HG02642 (cell line): ENCODE results near the gene TTC28.
"Not testable (repeated sequence)": the region's sequence is repeated elsewhere in the genome, so short reads cannot be mapped to it uniquely, and the experiment has no call there.

Source experiments
- ATAC-seq: cut with Tn5 transposase; IDR thresholded peaks from one replicate; pipeline ENCODE4 v1.9.1; 2021; ENCODE audit warnings: mild to moderate bottlenecking; ENCODE audit not compliant: unreplicated experiment, poor library complexity

TTC28 gene

DNA sequence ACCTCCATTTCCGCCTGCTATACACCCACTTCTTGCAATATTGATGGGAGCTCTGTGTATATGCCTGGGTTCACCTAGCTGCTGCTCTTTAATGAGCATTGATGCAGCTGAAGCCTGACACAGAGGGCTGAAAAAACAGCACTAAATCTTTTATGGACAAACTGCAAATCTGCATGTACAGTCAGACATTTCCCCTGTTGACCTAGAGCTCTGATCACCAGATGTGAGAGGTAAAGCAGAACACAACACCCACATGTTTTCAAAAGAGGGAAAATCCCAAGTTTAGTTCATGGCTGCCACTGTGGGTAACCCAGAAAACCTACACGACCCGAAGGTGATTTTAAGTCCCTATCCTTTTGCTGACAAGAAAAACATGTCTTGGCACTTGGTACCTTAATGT is 457.6 kb downstream of the TTC28 start:
- ATAC-seq: no peak

- no peak for ATAC-seq
Observed at GRCh38 chr22:28220626-28221363, 458.8 kb downstream of the TTC28 start.

DNA sequence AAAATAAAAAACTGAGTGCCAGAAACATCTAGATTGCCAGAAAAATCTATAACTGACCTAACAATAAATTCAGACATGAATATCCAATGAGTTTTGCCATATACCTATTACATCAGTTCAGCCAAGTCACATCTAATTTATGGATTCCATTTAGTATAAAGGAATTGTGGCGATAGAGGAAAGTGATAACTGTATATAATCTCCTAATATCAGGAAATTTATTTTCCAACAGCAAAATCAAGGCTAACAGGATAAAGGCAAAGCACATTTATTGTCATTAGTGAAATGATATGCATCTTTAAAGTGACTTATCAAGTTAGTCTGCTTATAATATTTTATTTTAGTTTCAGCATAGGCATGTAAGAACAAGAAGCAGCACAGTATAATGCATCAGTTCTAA is 462.4 kb downstream of the TTC28 start:
- ATAC-seq: no peak

DNA sequence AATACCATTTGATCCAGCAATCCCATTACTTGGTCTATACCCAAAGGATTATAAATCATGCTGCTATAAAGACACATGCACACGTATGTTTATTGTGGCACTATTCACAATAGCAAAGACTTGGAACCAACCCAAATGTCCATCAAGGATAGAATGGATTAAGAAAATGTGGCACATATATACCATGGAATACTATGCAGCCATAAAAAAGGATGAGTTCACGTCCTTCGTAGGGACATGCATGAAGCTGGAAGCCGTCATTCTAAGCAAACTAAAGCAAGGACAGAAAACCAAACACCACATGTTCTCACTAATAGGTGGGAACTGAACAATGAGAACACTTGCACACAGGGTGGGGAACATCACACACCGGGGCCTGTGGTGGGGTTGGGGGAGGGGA is 464.9 kb downstream of the TTC28 start:
- not testable (repeated sequence) for ATAC-seq

DNA sequence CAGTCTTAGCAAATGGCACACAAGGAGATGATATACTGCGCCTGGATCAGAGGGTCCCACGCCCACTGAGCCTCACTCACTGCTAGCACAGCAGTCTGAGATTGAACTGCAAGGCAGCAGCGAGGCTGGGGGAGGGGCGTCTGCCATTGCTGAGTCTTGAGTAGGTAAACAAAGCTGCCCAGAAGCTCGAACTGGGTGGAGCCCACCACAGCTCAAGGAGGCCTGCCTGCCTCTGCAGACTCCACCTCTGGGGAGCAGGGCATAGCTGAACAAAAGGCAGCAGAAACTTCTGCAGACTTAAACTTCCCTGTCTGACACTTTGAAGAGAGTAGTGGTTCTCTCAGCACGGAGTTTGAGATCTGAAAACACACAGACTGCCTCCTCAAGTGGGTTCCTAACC is 470.2 kb downstream of the TTC28 start:
- not testable (repeated sequence) for ATAC-seq

GRCh38 chr22:28208787-28209186 is 470.9 kb downstream of the TTC28 start:
- ATAC-seq: no peak

DNA sequence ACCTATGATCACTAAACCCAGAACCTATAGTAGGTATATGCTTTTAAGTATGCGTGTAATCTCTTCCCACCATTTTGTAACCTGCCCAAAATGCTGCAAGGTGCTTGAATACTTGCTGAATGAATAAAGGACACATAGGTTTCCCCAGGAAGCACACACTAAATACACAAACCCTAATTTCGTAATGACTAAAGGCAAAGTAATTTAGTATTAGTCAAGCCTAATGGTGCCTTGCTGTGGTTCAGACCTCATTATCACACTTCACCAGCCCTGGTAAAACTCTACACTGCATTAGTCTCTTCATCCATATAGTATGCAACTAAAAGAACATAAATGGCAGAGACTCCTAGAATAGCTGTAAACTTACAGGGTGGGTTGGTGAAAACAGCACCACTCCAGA is 471.6 kb downstream of the TTC28 start:
- ATAC-seq: no peak

- no peak for ATAC-seq
Observed at GRCh38 chr22:28207281-28208030, 472.2 kb downstream of the TTC28 start.

DNA sequence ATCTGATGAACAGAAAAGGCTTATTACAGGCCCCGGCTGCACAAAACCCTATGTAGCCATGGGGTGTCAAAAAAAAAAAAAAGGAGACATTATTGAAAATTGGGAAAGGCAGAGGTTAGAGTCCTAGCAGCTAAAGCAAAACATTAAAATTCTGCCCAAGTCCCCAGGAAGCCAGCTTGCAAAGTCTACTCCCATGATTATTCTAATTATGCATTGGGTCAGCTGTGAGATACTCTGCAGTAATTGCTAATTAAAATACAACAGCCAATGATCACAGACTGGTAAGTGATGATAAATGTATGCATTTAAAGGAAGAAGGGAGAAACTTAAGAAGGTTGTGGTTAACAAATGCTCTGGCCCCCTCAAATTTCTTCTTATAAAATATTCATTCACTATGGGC is 473.7 kb downstream of the TTC28 start:
- no peak for ATAC-seq

GRCh38 chr22:28204382-28204781 is 475.3 kb downstream of the TTC28 start:
- no peak for ATAC-seq

DNA sequence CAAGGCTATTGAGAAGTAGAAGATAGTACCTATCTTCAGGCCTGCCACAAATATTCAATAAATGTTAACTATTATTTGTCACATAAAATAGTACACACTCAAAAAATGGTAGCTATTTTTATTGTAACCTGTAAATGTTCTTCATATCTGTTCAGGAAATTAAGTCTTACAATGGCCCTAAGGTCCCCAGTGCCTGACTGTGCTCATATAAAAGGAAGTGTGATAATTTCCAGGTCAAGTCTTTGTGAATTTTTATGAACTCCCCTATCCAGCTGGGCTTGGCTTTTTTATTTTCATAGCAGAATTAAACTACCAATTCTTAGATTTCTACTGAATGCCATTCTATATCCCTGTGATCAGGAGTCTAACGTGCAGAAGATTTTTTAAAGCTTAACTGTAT is 476.4 kb downstream of the TTC28 start:
- no peak for ATAC-seq

- ATAC-seq: no peak
Observed at GRCh38 chr22:28198692-28199091, 480.9 kb downstream of the TTC28 start.

DNA sequence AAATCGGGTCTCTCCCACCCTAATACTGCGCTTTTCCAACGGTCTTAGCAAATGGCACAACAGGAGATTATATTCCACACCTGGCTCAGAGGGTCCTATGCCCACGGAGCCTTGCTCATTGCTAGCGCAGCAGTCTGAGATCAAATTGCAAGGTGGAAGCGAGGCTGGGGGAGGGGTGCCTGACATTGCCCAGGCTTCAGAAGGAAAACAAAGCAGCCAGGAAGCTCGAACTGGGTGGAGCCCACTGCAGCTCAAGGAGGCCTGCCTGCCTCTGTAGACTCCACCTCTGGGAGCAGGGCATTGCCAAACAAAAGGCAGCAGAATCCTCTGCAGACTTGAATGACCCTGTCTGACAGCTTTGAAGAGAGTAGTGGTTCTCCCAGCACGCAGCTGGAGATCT is 488.1 kb downstream of the TTC28 start:
- ATAC-seq: not testable (repeated sequence)

DNA sequence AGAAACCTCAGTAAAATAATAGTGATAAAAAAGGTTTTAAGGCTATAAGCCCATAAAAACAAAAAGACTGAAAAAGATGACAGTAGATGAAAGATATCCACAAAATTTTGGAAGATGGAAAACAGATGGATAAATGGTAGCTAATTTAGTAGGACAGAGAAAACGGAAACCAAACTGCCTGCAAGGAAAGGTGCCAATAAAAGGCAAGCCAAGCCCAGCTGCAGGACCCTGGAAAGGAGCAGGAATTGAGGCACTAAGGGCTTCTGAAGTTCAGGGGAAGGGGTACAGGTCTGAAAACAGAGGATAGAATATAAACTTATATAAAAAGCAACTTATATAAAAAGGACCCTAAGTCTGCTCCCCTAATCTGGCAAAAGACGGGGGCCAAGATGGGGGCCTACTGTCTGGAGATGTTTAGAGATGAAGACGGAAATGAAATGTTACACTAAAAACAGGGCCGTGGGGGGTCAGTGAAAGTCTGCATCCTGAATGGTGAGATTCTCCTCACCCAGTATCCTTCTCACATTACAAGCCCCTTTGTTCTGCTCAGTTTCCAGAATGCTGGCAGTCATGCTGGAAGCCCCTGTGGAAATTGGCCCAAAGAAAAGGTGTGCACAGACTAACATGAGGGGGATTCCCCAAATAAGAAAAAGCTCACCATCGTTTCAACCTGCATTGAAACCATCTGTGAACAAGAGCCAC is 491.3 kb downstream of the TTC28 start:
- no peak for ATAC-seq

DNA sequence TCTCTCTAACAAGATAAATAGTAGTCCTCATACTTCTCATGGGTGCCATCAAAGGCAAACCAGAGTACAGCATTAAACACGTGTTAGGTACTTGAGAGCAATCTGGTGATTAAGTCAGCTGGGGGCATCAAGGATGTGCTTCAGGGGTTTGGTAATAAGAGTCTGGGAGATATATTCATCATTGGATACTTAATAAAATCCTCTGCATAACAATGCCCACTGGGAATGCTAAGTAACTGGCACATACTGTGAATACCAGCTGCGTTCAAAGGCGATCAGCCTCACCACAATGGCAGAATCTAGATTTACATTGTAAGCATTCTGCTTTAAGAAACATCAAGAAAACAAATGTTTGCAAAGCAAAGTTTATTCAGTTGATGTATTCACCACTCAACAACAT is 492.0 kb downstream of the TTC28 start:
- ATAC-seq: no peak

GRCh38 chr22:28186641-28187040 is 493.0 kb downstream of the TTC28 start:
- no peak for ATAC-seq

DNA sequence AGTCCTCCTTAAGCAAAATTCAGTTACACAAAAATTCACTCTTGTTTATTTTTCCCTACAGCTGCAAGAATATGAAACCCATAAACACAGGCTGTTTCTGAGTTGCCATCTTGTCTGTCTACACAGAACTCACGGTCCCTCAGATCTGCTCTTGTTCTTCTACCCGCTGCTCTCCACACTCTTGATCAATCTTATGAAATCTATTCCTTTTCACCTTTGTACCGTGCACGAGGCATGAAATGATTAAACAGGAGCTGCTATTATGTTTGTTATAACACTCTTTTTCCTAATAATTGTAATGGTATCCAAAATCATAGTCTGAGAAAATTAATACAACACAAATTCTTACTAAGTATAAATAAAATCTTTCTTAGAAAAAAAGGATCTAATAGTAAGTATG is 494.5 kb downstream of the TTC28 start:
- no peak for ATAC-seq

DNA sequence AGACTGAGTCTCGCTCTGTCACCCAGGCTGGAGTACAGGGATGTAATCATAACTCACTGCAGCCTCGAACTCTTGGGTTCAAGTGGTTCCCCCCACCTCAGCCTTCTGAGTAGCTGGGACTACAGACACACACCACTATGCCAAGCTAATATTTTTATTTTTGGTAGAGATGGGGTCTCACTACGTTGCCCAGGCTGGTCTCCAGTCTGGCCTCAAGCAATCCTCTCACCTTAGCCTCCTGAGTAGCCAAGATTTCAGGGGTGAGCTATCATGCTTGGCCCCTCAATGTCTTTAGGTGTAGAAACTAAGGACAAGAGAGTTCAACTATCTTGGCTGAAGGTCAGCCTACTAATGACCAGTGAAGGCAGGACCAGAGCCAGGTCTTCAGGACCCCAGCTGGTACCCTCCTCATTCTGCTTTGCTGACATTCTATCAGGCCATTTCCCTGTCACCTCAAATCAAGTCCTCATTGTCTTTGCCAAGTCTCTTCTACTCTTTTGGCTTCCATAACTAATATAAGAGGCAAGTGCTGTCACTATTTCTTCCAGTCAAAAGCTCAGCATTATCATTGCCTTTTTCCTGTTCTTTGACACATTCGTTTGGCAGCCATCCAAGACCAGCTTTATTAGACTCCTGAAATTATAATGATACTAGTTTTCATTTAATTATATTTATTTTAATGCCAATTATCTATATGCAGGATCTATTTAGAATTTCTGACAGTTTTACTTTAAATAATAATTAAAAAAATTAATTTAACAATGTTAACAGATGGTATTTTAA is 496.4 kb downstream of the TTC28 start:
- no peak for ATAC-seq

GRCh38 chr22:28180804-28181731 is 498.6 kb downstream of the TTC28 start:
- ATAC-seq: no peak
